Endothelial cell of umbilical vein (primary cell): ENCODE data around the gene SPAG9.

Experiments
- CTCF ChIP-seq, 2 donors: IDR thresholded peaks; 1 replicate in 1 of 2; 2 replicates in 1 of 2; pipeline ENCODE4 v1.5.1; 2011; ENCODE audit warnings: low read length in 2 of 2, mild to moderate bottlenecking in 2 of 2, moderate library complexity in 2 of 2, control low read depth in 1 of 2, inconsistent platforms in 1 of 2, low read depth in 1 of 2; ENCODE audit not compliant: insufficient read depth in 1 of 2; ENCODE audit errors: extremely low read depth in 1 of 2
- FOS ChIP-seq: IDR thresholded peaks from 2 replicates; pipeline ENCODE4 v1.6.1; 2011; ENCODE audit warnings: mild to moderate bottlenecking, low read length, moderate library complexity, borderline replicate concordance; ENCODE audit not compliant: insufficient read depth
- JUN ChIP-seq: IDR thresholded peaks from 2 replicates; pipeline ENCODE4 v1.6.1; 2011; ENCODE audit warnings: borderline replicate concordance, low read depth; ENCODE audit not compliant: insufficient read length, insufficient read depth
- POLR2A ChIP-seq: IDR thresholded peaks from 2 replicates; pipeline ENCODE4 v1.6.1; 2012; ENCODE audit warnings: low read depth, mild to moderate bottlenecking, control low read depth, low read length
- POLR2AphosphoS5 ChIP-seq: IDR thresholded peaks from 2 replicates; pipeline ENCODE4 v1.6.1; 2012; ENCODE audit warnings: low read depth, mild to moderate bottlenecking, control low read depth, low read length, moderate library complexity; ENCODE audit not compliant: insufficient read depth

GRCh38 chr17:51149163-51149562 is 28.5 kb upstream of the SPAG9 start:
- TF ChIP-seq JUN = no peak
- no peak for TF ChIP-seq FOS
- no peak for TF ChIP-seq CTCF (IDR thresholded peaks at IDR 0.05; ENCODE audit: extremely low read depth in 1 of 2, insufficient read depth in 1 of 2, low read depth in 1 of 2, low read length in 2 of 2)
- no peak for TF ChIP-seq POLR2A
- no peak for TF ChIP-seq POLR2AphosphoS5
